Testis (tissue), 2 donors: Measurements from ENCODE around the gene LGALS12.

Experiments
- POLR2A ChIP-seq: fragments of 450-650 bp; IDR thresholded peaks from one replicate; pipeline ENCODE4 v1.6.1; 2017; ENCODE audit warnings: antibody characterized with exemption, mild to moderate bottlenecking, moderate library complexity
- TF ChIP-seq, protein P1 (sequence below), 3 experiments: fragments of 450-650 bp in 2 of 3; fragments of 200-600 bp in 1 of 3; sonication (generic) in 1 of 3; IDR thresholded peaks; one replicate each; pipeline ENCODE4 v1.5.1; 2016 to 2019; ENCODE audit warnings: antibody characterized with exemption in 3 of 3, mild to moderate bottlenecking in 2 of 3, moderate library complexity in 1 of 3

DNA sequence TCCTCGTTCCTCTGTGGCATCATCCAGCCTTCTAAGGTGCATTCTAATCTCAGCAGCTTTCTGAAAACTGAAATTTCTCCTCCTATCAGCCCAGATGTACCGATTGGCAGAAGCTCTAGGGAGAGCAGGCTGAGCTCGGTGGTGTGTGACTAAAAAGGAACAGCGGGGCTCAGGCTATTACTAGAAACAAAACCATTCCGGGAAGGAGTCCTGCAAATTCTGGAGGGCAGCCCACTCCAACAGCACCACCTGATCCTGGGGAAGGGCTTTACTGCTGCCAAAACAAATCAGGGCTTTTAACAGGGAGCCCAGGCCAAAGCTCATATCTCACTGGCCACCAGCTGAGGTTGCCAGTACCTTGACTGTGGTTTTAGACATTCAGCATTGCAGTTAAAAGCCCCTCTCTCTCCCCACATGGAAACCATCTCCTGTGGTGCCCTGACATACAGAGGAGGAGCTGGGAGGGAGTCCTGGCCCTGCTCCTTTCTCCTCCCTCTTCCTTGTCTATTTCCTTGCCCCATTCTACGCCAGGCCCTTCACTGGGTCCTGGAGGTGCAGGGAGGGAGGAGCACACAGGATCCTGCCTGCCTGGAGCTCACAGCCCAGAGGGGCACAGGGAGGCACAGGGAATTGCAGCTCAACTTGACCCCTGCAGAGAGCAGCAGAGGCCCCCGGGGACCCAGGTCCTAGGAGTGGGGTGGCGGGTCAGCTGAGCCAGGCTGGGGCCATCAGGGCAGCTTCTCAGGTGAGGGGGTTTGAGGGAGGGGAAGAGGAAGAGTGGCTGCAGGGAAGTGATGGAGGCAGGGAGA lies 31.6 kb downstream of the LGALS12 start:
- TF ChIP-seq, protein P1, sequence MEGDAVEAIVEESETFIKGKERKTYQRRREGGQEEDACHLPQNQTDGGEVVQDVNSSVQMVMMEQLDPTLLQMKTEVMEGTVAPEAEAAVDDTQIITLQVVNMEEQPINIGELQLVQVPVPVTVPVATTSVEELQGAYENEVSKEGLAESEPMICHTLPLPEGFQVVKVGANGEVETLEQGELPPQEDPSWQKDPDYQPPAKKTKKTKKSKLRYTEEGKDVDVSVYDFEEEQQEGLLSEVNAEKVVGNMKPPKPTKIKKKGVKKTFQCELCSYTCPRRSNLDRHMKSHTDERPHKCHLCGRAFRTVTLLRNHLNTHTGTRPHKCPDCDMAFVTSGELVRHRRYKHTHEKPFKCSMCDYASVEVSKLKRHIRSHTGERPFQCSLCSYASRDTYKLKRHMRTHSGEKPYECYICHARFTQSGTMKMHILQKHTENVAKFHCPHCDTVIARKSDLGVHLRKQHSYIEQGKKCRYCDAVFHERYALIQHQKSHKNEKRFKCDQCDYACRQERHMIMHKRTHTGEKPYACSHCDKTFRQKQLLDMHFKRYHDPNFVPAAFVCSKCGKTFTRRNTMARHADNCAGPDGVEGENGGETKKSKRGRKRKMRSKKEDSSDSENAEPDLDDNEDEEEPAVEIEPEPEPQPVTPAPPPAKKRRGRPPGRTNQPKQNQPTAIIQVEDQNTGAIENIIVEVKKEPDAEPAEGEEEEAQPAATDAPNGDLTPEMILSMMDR (IDR thresholded peaks at IDR 0.05), result no peak
- TF ChIP-seq POLR2A, result no peak
